Fibroblast of mammary gland (primary cell): ENCODE results near the gene TXNRD3.
"Not testable (repeated sequence)": the region's sequence is repeated elsewhere in the genome, so short reads cannot be mapped to it uniquely, and the experiment has no call there.

Experiments used
- DNase-seq: peaks from one replicate; pipeline ENCODE4 v3.0.0-alpha.2; 2010; ENCODE audit warnings: low read depth
- H3K4me3 ChIP-seq: 2 replicates; pipeline ENCODE4 v1.5.1; 2011; ENCODE audit warnings: low read depth, mild to moderate bottlenecking, low read length, moderate library complexity; ENCODE audit not compliant: control insufficient read depth
- TF ChIP-seq, protein P1 (sequence below): conservative IDR thresholded peaks from 2 replicates; pipeline ENCODE4 v1.5.1; 2011; ENCODE audit warnings: low read depth, low read length, inconsistent platforms; ENCODE audit not compliant: control insufficient read depth, insufficient read depth

Gene TXNRD3

DNA sequence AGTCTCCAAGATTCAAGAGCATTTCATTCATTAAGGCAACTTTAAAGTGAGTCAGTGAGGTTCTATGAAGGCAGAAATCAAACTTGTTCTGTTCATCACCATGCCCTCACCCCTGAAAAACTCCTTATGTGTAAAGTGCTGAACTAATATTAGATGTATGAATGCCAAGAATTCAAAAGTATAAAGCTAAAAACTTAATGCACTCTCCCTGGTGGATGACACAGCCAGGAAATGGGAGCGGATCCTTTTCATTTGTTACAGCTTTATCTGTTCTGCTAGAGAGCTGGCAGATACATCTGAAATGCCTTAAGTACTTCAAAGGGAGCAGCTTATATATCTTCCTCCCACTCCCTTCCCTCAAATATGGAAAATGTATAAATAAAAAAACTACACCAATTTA lies 8.2 kb downstream of the TXNRD3 start:
- TF ChIP-seq, protein P1, sequence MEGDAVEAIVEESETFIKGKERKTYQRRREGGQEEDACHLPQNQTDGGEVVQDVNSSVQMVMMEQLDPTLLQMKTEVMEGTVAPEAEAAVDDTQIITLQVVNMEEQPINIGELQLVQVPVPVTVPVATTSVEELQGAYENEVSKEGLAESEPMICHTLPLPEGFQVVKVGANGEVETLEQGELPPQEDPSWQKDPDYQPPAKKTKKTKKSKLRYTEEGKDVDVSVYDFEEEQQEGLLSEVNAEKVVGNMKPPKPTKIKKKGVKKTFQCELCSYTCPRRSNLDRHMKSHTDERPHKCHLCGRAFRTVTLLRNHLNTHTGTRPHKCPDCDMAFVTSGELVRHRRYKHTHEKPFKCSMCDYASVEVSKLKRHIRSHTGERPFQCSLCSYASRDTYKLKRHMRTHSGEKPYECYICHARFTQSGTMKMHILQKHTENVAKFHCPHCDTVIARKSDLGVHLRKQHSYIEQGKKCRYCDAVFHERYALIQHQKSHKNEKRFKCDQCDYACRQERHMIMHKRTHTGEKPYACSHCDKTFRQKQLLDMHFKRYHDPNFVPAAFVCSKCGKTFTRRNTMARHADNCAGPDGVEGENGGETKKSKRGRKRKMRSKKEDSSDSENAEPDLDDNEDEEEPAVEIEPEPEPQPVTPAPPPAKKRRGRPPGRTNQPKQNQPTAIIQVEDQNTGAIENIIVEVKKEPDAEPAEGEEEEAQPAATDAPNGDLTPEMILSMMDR = no peak
- no peak for DNase-seq
- H3K4me3 ChIP-seq = no peak overlapping the region

DNA sequence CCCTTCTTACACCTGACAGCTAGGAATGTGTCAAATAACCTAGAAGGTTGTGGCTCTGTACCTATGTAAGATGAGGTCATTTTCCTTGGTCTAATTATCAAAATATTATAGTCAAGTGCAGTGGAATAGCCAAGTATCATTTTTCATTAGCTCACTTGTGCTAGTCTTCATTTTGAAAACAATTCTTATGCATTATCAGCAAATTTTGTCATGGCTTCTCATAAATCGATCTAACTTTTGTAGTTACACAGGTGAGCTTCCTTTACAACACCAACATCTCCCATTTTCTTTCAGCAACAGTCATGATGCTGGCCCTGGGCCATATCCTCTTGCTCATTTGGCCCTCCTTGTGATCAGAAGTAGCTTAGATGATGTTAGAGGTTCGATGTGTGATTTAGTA lies 10.3 kb downstream of the TXNRD3 start:
- DNase-seq = peak; percentile 43
- TF ChIP-seq, protein P1 = no peak
- H3K4me3 ChIP-seq = no peak overlapping the region

DNA sequence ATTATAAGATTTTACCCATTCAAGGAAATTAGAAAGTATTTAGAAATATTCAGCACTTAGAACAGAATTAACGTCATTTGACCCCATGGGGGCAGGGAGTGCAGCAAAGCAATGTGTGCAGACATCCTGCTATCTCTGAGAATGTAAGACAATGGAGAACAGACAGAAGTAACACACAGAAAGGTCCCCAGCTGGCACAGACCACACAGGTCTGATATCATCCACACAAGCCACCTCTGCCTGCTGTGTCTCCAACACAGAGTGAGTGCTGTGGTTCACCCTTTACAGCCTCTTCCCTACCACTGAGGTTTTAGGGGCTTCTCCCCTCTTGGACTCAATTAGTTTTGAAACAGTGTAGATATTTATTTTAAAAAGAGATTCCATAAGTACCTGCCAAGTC lies 16.1 kb downstream of the TXNRD3 start:
- H3K4me3 ChIP-seq = no peak overlapping the region
- no peak for DNase-seq
- TF ChIP-seq, protein P1 = no peak

DNA sequence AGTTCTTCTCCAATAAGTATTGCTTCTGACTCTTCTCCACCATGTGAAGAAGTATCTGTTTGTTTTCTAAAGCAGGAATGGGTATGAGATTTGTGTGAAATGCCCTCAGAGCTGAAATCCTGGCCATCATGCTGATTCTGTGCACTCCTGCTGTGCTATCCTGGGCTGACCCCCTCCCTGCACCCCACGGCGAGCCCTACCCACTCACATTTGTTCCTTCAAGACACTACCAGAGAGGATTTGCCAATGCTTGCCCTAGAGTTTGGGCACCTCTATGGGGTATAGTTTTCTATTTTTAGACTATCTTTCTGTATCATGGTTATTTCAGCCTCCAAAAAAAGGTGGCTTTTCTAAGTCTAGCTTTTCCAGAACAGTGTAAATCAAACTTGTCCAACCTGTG lies 18.5 kb downstream of the TXNRD3 start:
- TF ChIP-seq, protein P1 = no peak
- no peak overlapping the region for H3K4me3 ChIP-seq
- DNase-seq = no peak

DNA sequence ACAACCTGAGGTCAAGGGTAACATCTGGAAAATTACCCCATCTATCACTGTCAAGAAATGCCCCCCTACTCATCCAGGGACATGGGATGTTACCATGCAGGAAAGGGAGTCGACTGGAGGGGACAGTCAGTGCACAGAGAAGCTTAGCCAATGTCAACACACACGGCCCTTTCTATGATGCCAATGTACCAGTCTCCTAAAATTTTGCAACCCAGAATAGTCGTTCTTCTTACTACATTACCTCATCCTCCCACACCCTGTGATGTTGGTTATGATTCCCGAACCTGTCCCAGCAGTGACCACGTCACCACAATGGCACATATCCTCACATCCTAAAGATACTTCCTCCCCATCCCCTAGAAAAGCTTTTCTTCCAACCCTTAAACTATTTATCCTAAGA lies 20.1 kb downstream of the TXNRD3 start:
- no peak for DNase-seq
- TF ChIP-seq, protein P1 = no peak
- H3K4me3 ChIP-seq = no peak overlapping the region

DNA sequence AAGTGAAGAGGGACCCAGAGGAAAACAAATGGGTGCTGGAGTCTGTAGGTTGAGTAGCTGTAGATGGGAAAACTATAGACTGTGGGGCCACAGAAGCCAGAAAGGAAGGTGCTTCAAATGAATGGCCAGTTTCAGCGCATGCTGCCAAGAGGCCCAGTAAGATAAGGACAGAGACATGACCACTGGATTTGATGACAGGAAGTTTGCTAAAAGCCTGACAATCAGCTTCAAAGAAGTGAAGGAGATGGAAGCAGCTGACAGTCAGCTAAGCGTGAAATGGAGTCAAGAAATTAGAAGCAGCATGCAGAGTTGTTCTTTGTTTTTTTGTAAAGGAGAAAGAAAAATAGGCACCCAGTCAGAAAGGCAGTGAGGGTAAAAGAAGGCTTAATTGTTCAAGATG lies 24.9 kb downstream of the TXNRD3 start:
- H3K4me3 ChIP-seq = no peak overlapping the region
- TF ChIP-seq, protein P1 = no peak
- DNase-seq = no peak

DNA sequence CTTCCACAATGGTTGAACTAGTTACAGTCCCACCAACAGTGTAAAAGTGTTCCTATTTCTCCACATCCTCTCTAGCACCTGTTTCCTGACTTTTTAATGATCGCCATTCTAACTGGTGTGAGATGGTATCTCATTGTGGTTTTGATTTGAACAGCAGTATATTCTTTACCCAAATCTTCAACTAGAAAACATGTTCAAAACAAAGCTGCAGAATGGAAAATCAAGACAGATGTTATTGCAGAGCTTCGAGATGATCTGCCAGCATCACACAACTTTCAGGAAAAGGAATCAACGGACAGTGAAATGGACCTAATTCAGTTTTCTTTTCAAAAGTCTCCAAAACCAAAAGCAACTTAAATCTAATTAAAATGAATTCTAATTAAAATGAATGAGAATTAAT lies 29.2 kb downstream of the TXNRD3 start:
- not testable (repeated sequence) for DNase-seq, H3K4me3 ChIP-seq
